ENCODE data around the gene C1orf87. TPM values are rescaled to one million over a fixed set of nuclear protein-coding genes. Genes with fewer than 3 reads are reported as not detected.

Gene C1orf87
- total and polyA plus RNA-seq, 4 donors: 4.3 to 13.8 (median 7.7) TPM

GRCh38 chr1:60108196-60108595 is 34.6 kb upstream of the C1orf87 start:
- Histone ChIP-seq H3K4me1 (ENCODE audit: control insufficient read depth in 5 of 5, insufficient read depth in 5 of 5, low read length in 5 of 5) (no peaks in the 10 kb centered on the region), H3K9ac (ENCODE audit: insufficient read depth in 1 of 2, low read length in 2 of 2) (no peak overlapping the region), H3K4me3 (no peak overlapping the region), H3K27ac (ENCODE audit: low read depth in 1 of 2, low read length in 1 of 2) (no peak overlapping the region), H3K36me3 (ENCODE audit: control insufficient read depth in 4 of 4, insufficient read depth in 4 of 4, low read length in 4 of 4) (no peaks in the 10 kb centered on the region), H3K27me3 (ENCODE audit: control insufficient read depth in 3 of 3, insufficient read depth in 3 of 3, low read length in 2 of 3) (no peaks in the 10 kb centered on the region), H3K9me3 (ENCODE audit: control insufficient read depth in 4 of 4, insufficient read depth in 3 of 4, low read length in 3 of 4) (no peaks in the 10 kb centered on the region)
- no peak for TF ChIP-seq CTCF (IDR thresholded peaks at IDR 0.05; ENCODE audit: control extremely low read depth, extremely low read depth)
- peak; percentile 39 to 66 (median 56) for DNase-seq
- WGBS, 2 donors: 62 to 74% methylated on average over 3 of the region's 3 CpGs
- ATAC-seq (ENCODE audit: insufficient read depth, low FRiP score): no peak

DNA sequence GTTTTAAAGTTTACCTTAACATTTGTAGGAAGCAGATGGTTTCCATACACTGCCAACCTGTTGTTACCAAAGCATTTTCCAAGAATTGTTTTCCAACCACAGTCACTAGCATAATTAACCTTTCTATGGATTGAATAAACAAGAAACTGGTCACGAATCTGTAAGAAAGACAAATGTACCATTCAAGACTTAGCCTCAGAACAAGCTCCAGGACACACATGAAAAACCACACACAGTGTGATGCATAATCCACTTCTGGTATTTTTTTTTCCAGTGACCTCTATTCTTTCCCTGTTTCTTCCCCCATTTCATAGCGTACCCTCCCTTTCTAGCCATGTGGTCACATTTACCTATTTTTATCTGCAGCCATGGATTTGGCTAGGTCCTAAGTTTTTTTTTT is 29.6 kb upstream of the C1orf87 start:
- WGBS, 2 donors: 47 to 53% methylated on average over 2 of the region's 2 CpGs
- H3K9ac ChIP-seq (ENCODE audit: insufficient read depth in 1 of 2, low read length in 2 of 2): no peak overlapping the region

GRCh38 chr1:60102267-60103061 is 28.9 kb upstream of the C1orf87 start:
- Histone ChIP-seq H3K27me3 (ENCODE audit: control insufficient read depth in 3 of 3, insufficient read depth in 3 of 3, low read length in 2 of 3) (no peaks in the 10 kb centered on the region), H3K4me3 (no peak overlapping the region), H3K9ac (ENCODE audit: insufficient read depth in 1 of 2, low read length in 2 of 2) (no peak overlapping the region), H3K36me3 (ENCODE audit: control insufficient read depth in 4 of 4, insufficient read depth in 4 of 4, low read length in 4 of 4) (no peaks in the 10 kb centered on the region), H3K9me3 (ENCODE audit: control insufficient read depth in 4 of 4, insufficient read depth in 3 of 4, low read length in 3 of 4) (peaks cover 0 to 2% (median 0%) of the 10 kb centered on the region in 4 donors), H3K27ac (ENCODE audit: low read depth in 1 of 2, low read length in 1 of 2) (no peak overlapping the region), H3K4me1 (ENCODE audit: control insufficient read depth in 5 of 5, insufficient read depth in 5 of 5, low read length in 5 of 5) (no peaks in the 10 kb centered on the region)
- ATAC-seq (ENCODE audit: insufficient read depth, low FRiP score) (no peak), DNase-seq (peak; percentile 24 to 31 (median 26))
- 68 to 79% methylated on average over 3 of the region's 3 CpGs for WGBS, 2 donors
- TF ChIP-seq CTCF (IDR thresholded peaks at IDR 0.05; ENCODE audit: control extremely low read depth, extremely low read depth): no peak

More for the DNA sequence above, 29.6 kb upstream of the C1orf87 start:
- Histone ChIP-seq H3K9me3 (ENCODE audit: control insufficient read depth in 4 of 4, insufficient read depth in 3 of 4, low read length in 3 of 4) (no peaks in the 10 kb centered on the region), H3K4me3 (no peak overlapping the region), H3K36me3 (ENCODE audit: control insufficient read depth in 4 of 4, insufficient read depth in 4 of 4, low read length in 4 of 4) (no peaks in the 10 kb centered on the region), H3K4me1 (ENCODE audit: control insufficient read depth in 5 of 5, insufficient read depth in 5 of 5, low read length in 5 of 5) (no peaks in the 10 kb centered on the region), H3K27me3 (ENCODE audit: control insufficient read depth in 3 of 3, insufficient read depth in 3 of 3, low read length in 2 of 3) (no peaks in the 10 kb centered on the region), H3K27ac (ENCODE audit: low read depth in 1 of 2, low read length in 1 of 2) (no peak overlapping the region)
- TF ChIP-seq CTCF (IDR thresholded peaks at IDR 0.05; ENCODE audit: control extremely low read depth, extremely low read depth): no peak
- peak in 2 of 3 donors; percentile 38 to 44 for DNase-seq
- ATAC-seq (ENCODE audit: insufficient read depth, low FRiP score): no peak
